Dedifferentiated amniotic fluid mesenchymal stem cell (primary cell): ENCODE results near the gene PEF1.

Experiments used
- DNase-seq: peaks from one replicate; pipeline ENCODE4 v3.0.0-alpha.2; 2016; ENCODE audit errors: extremely low spot score

Gene PEF1

GRCh38 chr1:31653717-31654473, 9.2 kb upstream of the PEF1 start:
- DNase-seq, result no peak

- DNase-seq, result no peak
Measured at GRCh38 chr1:31652891-31653499, 8.3 kb upstream of the PEF1 start.

- no peak for DNase-seq
Measured at GRCh38 chr1:31651766-31652165, 7.1 kb upstream of the PEF1 start.

- no peak for DNase-seq
Measured at GRCh38 chr1:31651089-31651420, 6.4 kb upstream of the PEF1 start.

- DNase-seq, result no peak
Measured at GRCh38 chr1:31650161-31651088, 5.7 kb upstream of the PEF1 start.

GRCh38 chr1:31648641-31649357, 4.1 kb upstream of the PEF1 start:
- DNase-seq, result no peak

- DNase-seq, result no peak
Measured at GRCh38 chr1:31648190-31648589, 3.5 kb upstream of the PEF1 start.

- peak; percentile 59 for DNase-seq
Measured at GRCh38 chr1:31647106-31647505, 2.4 kb upstream of the PEF1 start.

- DNase-seq, result no peak
Measured at GRCh38 chr1:31646259-31646960, 1.7 kb upstream of the PEF1 start.

GRCh38 chr1:31645274-31645568, 545 bp upstream of the PEF1 start:
- no peak for DNase-seq

- no peak for DNase-seq
Measured at GRCh38 chr1:31643976-31644559, 608 bp downstream of the PEF1 start.

- DNase-seq, result no peak
Measured at GRCh38 chr1:31642897-31643296, 1.8 kb downstream of the PEF1 start.

GRCh38 chr1:31642366-31642765, 2.3 kb downstream of the PEF1 start:
- DNase-seq, result no peak

- DNase-seq, result no peak
Measured at GRCh38 chr1:31640964-31641363, 3.7 kb downstream of the PEF1 start.

GRCh38 chr1:31640179-31640578, 4.5 kb downstream of the PEF1 start:
- DNase-seq, result no peak

GRCh38 chr1:31639543-31639942, 5.1 kb downstream of the PEF1 start:
- DNase-seq, result no peak

- no peak for DNase-seq
Measured at GRCh38 chr1:31637915-31638673, 6.6 kb downstream of the PEF1 start.

- DNase-seq, result no peak
Measured at GRCh38 chr1:31633117-31633516, 11.6 kb downstream of the PEF1 start.

GRCh38 chr1:31632649-31633048, 12.0 kb downstream of the PEF1 start:
- DNase-seq, result no peak

GRCh38 chr1:31628931-31629556, 15.6 kb downstream of the PEF1 start:
- DNase-seq, result no peak
